PC-3 (cell line): Measurements from ENCODE around the gene MGP. TPM values are rescaled to one million over a fixed set of nuclear protein-coding genes. Genes with fewer than 3 reads are reported as not detected.

Experiments
- ATAC-seq: fragments of 200-7000 bp; cut with Tn5 transposase; 2 replicates; pipeline ENCODE4 v1.9.1; 2020; ENCODE audit warnings: mild to moderate bottlenecking, moderate library complexity
- BruUV-seq: library from RNA; stranded (reverse); fragments of 400-500 nt; replicated peaks from 2 replicates; lab custom pipeline; 2021; lab: Mats Ljungman, UMichigan
- CTCF ChIA-PET: fragments of 300-600 bp; sonication (Branson Sonifier 250); formaldehyde crosslinking; loops from one replicate; lab custom pipeline; 2022; ENCODE audit warnings: antibody characterized with exemption; lab: Charles Lee
- POLR2A ChIA-PET: fragments of 300-600 bp; sonication (Branson Sonifier 250); formaldehyde crosslinking; loops from one replicate; lab custom pipeline; 2022; ENCODE audit warnings: antibody characterized with exemption; ENCODE audit not compliant: unreplicated experiment; lab: Charles Lee
- DNase-seq: peaks from one replicate; pipeline ENCODE4 v3.0.0-alpha.2; 2015
- H2AFZ ChIP-seq: fragments of 300-600 bp; sonication (generic); 2 replicates; pipeline ENCODE4 v1.6.0; 2016; ENCODE audit warnings: antibody characterized with exemption, low read length
- H3F3A ChIP-seq: fragments of 300-600 bp; sonication (generic); one replicate; pipeline ENCODE4 v1.6.0; 2017; ENCODE audit warnings: antibody characterized with exemption, low read length, control low read depth, mild to moderate bottlenecking; ENCODE audit not compliant: unreplicated experiment
- H3K27ac ChIP-seq: fragments of 300-600 bp; sonication (generic); 2 replicates; pipeline ENCODE4 v1.5.1; 2016; ENCODE audit warnings: mild to moderate bottlenecking, low read length
- H3K27me3 ChIP-seq: fragments of 300-600 bp; sonication (generic); 2 replicates; pipeline ENCODE4 v1.6.1; 2016; ENCODE audit warnings: low read length, mixed read lengths
- H3K36me3 ChIP-seq: fragments of 300-600 bp; sonication (generic); 2 replicates; pipeline ENCODE4 v1.6.1; 2016; ENCODE audit warnings: low read depth, mixed run types, low read length, mixed read lengths
- H3K4me1 ChIP-seq: fragments of 300-600 bp; sonication (generic); 2 replicates; pipeline ENCODE4 v1.5.1; 2016; ENCODE audit warnings: low read length; ENCODE audit not compliant: insufficient read depth
- H3K4me2 ChIP-seq: fragments of 300-600 bp; sonication (generic); 2 replicates; pipeline ENCODE4 v1.6.0; 2016; ENCODE audit warnings: low read length
- H3K4me3 ChIP-seq: fragments of 300-600 bp; sonication (generic); 2 replicates; pipeline ENCODE4 v1.5.1; 2016; ENCODE audit warnings: mild to moderate bottlenecking, low read length, mixed read lengths
- H3K79me2 ChIP-seq: fragments of 300-600 bp; sonication (generic); 2 replicates; pipeline ENCODE4 v1.6.1; 2017; ENCODE audit warnings: low read length, mixed read lengths
- H3K9ac ChIP-seq: fragments of 300-600 bp; sonication (generic); 2 replicates; pipeline ENCODE4 v1.6.0; 2016; ENCODE audit warnings: mild to moderate bottlenecking, low read length
- H3K9me2 ChIP-seq: fragments of 300-600 bp; sonication (generic); replicated peaks from 2 replicates; pipeline ENCODE4 v1.6.1; 2016; ENCODE audit warnings: mixed run types, low read length, mixed read lengths
- H3K9me3 ChIP-seq: fragments of 300-600 bp; sonication (generic); 2 replicates; pipeline ENCODE4 v1.6.1; 2016; ENCODE audit warnings: low read length, mixed read lengths
- H4K20me1 ChIP-seq: fragments of 300-600 bp; sonication (generic); 2 replicates; pipeline ENCODE4 v1.6.1; 2016; ENCODE audit warnings: low read length, mixed read lengths
- EZH2 ChIP-seq: fragments of 300-600 bp; sonication (generic); IDR thresholded peaks from one replicate; pipeline ENCODE4 v1.6.1; 2017; ENCODE audit warnings: antibody characterized with exemption, mild to moderate bottlenecking, low read length; ENCODE audit not compliant: unreplicated experiment
- EZH2phosphoT487 ChIP-seq: fragments of 300-600 bp; sonication (generic); IDR thresholded peaks from 2 replicates; pipeline ENCODE4 v1.6.1; 2018; ENCODE audit warnings: mild to moderate bottlenecking, antibody characterized with exemption, low read length, borderline replicate concordance
- intact Hi-C: fragments of 100-400 bp; cut with micrococcal nuclease; formaldehyde crosslinking; loops from 2 replicates; pipeline ENCODE4 v1.9.0; 2023
- total RNA-seq: library from RNA; depleted of rRNA; stranded (reverse); fragments of >200 nt; gene quantifications from 2 replicates; pipeline ENCODE4 v1.2.3, GENCODE V29; 2014
- TF ChIP-seq, protein P1 (sequence below): fragments of 300-600 bp; sonication (generic); conservative IDR thresholded peaks from 2 replicates; pipeline ENCODE4 v1.5.1; 2017; ENCODE audit warnings: antibody characterized with exemption, low read depth, mild to moderate bottlenecking, low read length

The MGP gene
- total RNA-seq, 1 experiment from 2014 or later, result 0.22 TPM

DNA sequence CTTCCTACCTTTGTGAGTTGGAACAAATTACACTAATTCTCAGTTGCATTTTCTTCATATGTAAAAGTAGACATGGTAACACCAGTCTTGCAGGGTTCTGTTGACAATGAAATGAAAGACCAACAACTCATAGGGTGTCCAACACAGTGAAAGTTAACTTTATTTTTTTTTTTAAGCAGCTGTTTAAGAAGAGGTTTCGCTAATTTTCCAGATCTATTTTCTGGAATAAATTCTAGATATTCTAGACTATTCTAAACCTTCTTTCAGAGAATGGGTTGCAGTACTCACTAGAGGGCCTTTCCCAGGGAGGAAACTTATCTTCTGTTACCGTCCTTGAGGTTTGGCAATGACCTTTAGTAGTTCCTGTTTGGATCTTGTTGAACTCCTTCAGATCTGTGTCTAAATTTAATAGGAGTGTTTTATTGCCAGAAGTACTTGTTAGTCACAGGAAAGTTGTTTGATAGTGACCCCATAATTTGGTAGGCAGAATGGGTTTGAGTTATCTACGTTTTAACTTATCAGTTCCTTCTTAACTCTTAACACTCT, 39.5 kb downstream of the MGP start:
- no peak overlapping the region for H3K9ac ChIP-seq
- no peaks in the 10 kb centered on the region for H3K27me3 ChIP-seq
- no peak overlapping the region for H2AFZ ChIP-seq
- no peak for TF ChIP-seq EZH2
- H3K4me2 ChIP-seq, result no peak overlapping the region
- no peak overlapping the region for H3K4me3 ChIP-seq
- no TSS peak for BruUV-seq
- intact Hi-C loops, result loop anchor here (5.0 kb wide), 1 partner anchor 41 kb away; the partner anchor contains the start of gene MGP
- H3K27ac ChIP-seq, result no peak overlapping the region
- ChIA-PET POLR2A (no interaction called here), CTCF (interaction anchor here (0.5 kb wide), 1 partner anchor 41 kb away, joined by 4 read pairs; no protein-coding TSS in a partner anchor)
- no peaks in the 10 kb centered on the region for H3K36me3 ChIP-seq
- H4K20me1 ChIP-seq, result no peaks in the 10 kb centered on the region
- ATAC-seq (peak; percentile 40; the same call in 1 of the 2 replicates), DNase-seq (no peak)
- H3K9me3 ChIP-seq, result no peaks in the 10 kb centered on the region
- no peaks in the 10 kb centered on the region for H3K9me2 ChIP-seq
- H3K4me1 ChIP-seq, result peaks cover 20% of the 10 kb centered on the region
- H3K79me2 ChIP-seq, result no peaks in the 10 kb centered on the region
- no peaks in the 10 kb centered on the region for H3F3A ChIP-seq

DNA sequence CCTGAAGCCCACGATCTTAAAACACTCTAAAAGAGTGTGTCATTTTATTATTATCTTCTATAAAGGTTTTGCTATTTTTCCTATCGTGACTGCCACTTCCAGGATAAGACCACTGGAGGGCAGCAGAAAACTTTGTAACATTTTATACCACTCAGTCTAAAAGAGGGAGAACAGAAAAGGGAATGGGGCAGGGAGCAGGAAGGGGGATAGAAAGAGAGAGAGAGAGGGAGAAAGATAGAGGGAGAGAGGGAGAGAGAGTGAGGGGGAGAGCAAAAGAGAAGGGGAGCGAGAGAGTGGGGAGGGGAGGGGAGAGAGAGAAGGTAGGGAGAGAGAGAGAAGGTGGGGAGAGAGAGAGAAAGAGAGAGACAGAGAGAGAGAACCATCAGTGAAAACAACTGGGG, 40.3 kb downstream of the MGP start:
- Histone ChIP-seq H3K4me3 (no peak overlapping the region), H3K4me2 (no peak overlapping the region), H3K9ac (no peak overlapping the region), H4K20me1 (no peaks in the 10 kb centered on the region), H2AFZ (peak overlapping the region; percentile 46; the same call in 1 of the 2 replicates), H3K36me3 (no peaks in the 10 kb centered on the region), H3K27me3 (no peaks in the 10 kb centered on the region), H3K79me2 (no peaks in the 10 kb centered on the region), H3K9me3 (no peaks in the 10 kb centered on the region), H3K4me1 (peaks cover 20% of the 10 kb centered on the region), H3K9me2 (no peaks in the 10 kb centered on the region), H3K27ac (no peak overlapping the region), H3F3A (no peaks in the 10 kb centered on the region)
- intact Hi-C loops, result loop anchor here (1.0 to 5.0 kb wide), 7 partner anchors 35 to 151 kb away; partner anchors contain the start of gene MGP
- DNase-seq (peak; percentile 75), ATAC-seq (peak; percentile 53)
- no TSS peak for BruUV-seq
- ChIA-PET CTCF (no interaction called here), POLR2A (no interaction called here)
- TF ChIP-seq, protein P1, sequence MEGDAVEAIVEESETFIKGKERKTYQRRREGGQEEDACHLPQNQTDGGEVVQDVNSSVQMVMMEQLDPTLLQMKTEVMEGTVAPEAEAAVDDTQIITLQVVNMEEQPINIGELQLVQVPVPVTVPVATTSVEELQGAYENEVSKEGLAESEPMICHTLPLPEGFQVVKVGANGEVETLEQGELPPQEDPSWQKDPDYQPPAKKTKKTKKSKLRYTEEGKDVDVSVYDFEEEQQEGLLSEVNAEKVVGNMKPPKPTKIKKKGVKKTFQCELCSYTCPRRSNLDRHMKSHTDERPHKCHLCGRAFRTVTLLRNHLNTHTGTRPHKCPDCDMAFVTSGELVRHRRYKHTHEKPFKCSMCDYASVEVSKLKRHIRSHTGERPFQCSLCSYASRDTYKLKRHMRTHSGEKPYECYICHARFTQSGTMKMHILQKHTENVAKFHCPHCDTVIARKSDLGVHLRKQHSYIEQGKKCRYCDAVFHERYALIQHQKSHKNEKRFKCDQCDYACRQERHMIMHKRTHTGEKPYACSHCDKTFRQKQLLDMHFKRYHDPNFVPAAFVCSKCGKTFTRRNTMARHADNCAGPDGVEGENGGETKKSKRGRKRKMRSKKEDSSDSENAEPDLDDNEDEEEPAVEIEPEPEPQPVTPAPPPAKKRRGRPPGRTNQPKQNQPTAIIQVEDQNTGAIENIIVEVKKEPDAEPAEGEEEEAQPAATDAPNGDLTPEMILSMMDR, result peak; percentile 78
- TF ChIP-seq EZH2 (no peak), EZH2phosphoT487 (no peak)

DNA sequence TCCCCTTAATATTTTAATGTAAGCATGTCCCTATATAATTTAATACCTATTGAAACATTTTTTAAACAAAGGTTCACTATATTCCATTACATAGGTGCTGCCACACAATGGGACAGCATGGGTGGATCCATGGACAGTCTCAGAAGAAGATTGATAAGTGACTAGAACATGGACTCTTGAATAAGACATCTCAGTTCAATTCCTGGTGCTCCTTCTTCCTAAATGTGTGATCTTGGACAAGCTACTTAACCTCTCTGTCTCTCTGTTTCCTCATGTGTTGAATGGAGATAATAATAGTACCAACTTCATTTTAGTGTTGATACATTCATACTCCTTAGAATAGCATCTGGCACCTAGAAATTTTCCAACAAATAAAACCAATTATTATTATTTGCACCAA, 41.3 kb downstream of the MGP start:
- DNase-seq (no peak), ATAC-seq (no peak)
- Histone ChIP-seq H3K4me2 (no peak overlapping the region), H3K9ac (no peak overlapping the region), H3K9me2 (no peaks in the 10 kb centered on the region), H4K20me1 (no peaks in the 10 kb centered on the region), H2AFZ (no peak overlapping the region), H3K9me3 (no peaks in the 10 kb centered on the region), H3K79me2 (no peaks in the 10 kb centered on the region), H3K36me3 (no peaks in the 10 kb centered on the region), H3K4me3 (no peak overlapping the region), H3K4me1 (peaks cover 20% of the 10 kb centered on the region), H3K27ac (no peak overlapping the region), H3K27me3 (no peaks in the 10 kb centered on the region), H3F3A (no peaks in the 10 kb centered on the region)
- TF ChIP-seq, protein P1, result no peak
- no peak for TF ChIP-seq EZH2phosphoT487
- no peak for TF ChIP-seq EZH2
- ChIA-PET CTCF (no interaction called here), POLR2A (no interaction called here)
- no TSS peak for BruUV-seq
- intact Hi-C loops, result loop anchor here (2.0 kb wide), 5 partner anchors 34 to 142 kb away; a partner anchor contains a TSS
